ENCODE measurements around the gene TXK.
A peak's percentile ranks its signal among the peaks of the same experiment; 100 is the strongest.

TXK gene

DNA sequence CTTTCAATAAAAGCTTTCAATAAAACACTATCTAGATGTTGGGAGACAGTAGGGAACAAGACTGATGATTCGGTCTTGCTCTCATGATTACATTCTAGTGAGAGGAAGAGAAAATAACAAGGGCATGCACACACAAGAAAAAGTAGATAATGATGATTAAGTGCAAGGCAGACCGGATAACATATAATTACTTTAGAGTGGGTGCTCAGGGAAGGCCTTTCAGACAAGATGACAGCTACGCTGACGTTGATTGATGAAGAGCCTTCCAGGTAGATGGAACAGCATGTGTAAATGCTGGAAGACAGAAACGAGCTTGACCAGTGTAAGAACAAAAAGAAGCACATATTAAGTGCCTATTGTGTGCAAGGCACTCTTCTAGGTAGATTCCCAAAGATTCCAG, 43.4 kb downstream of the TXK start:
- H3K4me3 ChIP-seq (ENCODE audit: low read length): no peak overlapping the region
- DNase-seq (ENCODE audit: low read depth): no peak
- TF ChIP-seq, protein P1, sequence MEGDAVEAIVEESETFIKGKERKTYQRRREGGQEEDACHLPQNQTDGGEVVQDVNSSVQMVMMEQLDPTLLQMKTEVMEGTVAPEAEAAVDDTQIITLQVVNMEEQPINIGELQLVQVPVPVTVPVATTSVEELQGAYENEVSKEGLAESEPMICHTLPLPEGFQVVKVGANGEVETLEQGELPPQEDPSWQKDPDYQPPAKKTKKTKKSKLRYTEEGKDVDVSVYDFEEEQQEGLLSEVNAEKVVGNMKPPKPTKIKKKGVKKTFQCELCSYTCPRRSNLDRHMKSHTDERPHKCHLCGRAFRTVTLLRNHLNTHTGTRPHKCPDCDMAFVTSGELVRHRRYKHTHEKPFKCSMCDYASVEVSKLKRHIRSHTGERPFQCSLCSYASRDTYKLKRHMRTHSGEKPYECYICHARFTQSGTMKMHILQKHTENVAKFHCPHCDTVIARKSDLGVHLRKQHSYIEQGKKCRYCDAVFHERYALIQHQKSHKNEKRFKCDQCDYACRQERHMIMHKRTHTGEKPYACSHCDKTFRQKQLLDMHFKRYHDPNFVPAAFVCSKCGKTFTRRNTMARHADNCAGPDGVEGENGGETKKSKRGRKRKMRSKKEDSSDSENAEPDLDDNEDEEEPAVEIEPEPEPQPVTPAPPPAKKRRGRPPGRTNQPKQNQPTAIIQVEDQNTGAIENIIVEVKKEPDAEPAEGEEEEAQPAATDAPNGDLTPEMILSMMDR (conservative IDR thresholded peaks at IDR 0.05; ENCODE audit: low read depth, low read length): no peak

DNA sequence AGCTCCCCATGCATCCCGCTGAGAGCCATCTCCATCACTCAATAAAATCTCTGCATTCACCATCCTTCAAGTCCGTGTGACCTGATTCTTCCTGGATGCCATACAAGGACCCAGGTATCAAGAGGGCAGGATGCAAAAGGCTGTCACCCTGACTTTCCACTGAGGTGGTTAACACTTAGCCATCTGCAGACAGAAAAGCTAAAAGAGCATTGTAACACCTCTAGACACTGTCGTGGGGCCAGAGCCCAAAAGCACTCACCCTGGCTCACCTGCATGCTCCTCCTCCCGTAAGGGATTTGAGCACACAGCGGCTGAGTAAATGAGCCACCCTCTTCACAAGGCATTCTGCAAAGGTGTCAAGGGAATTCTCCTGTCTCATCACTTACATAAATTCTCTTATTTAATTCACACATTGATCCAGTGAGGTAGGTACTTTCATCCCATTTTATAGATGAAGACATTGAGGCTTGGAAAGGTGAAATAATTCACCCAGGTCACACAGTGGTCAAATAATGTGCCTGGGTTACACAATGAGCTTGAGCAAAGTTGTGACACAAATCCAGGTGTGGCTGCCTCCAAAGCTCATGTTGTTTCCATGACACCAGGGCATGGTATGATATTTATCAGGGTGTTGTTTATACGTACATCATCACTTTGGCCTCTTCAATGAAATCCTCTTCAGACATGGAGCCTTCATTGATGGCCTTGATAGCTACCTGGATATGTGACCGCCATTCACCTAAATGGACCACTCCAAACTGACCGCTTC, 48.0 kb downstream of the TXK start:
- no peak overlapping the region for H3K4me3 ChIP-seq (ENCODE audit: low read length)
- TF ChIP-seq, protein P1 (conservative IDR thresholded peaks at IDR 0.05; ENCODE audit: low read depth, low read length): no peak
- no peak for DNase-seq (ENCODE audit: low read depth)

DNA sequence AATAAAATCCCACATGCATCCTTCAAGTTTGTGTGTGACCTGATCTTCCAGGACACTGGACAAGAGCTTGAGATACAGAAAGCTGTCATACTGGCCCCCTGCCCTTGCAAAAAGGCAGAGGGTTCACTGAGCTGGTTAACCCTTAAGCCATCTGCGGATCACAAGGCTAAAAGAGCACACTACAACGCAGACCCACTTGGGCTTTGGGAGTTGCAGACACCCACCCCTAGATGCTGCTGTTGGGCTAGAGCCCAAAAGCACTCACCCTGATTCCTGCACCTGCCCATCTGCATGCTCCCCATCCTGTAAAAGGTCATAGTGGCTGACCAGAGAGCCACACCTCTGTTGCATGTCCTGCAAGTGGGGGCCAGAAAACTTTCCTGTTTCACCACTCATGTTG, 51.1 kb downstream of the TXK start:
- no peak for DNase-seq (ENCODE audit: low read depth)
- TF ChIP-seq, protein P1 (conservative IDR thresholded peaks at IDR 0.05; ENCODE audit: low read depth, low read length): no peak
- no peak overlapping the region for H3K4me3 ChIP-seq (ENCODE audit: low read length)

DNA sequence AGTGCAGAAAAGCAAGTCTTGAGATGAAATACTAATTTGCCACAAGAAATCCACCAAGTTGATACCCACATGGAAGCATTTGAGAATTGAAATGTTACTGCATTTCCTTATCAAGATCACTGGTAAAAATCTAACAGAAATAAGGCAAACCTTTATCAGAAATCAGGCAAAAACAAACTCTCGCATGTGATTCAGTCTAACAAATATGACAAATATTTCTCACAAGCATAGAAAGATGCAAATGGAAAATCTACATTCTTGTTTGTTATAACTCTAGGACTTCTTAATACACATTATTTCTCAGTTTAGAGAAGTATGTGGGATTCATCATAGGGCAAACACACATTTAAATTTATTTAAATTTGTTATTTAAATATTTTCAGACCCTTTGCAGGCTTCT, 52.9 kb downstream of the TXK start:
- no peak for DNase-seq (ENCODE audit: low read depth)
- H3K4me3 ChIP-seq (ENCODE audit: low read length): no peak overlapping the region
- TF ChIP-seq, protein P1 (conservative IDR thresholded peaks at IDR 0.05; ENCODE audit: low read depth, low read length): no peak

DNA sequence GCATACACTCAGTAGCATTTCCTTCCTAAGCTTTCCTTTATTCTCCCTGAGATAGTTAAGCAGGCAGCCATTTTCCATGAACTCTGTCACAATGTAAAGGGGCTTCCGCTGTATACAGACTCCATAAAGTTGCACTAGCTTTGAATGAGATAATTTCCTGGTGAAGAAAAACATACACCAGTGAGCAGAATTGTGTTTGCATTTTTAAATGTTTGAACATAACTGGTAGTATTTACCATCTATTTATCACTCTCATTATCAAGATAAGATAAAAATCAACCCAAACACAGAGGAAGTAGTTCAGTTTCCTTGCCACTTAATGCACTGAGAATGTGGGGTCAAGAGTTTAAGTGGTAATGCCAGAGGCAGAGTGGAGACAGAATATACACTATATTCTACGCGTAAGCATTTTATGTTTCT, 54.1 kb downstream of the TXK start:
- H3K4me3 ChIP-seq (ENCODE audit: low read length): no peak overlapping the region
- peak; percentile 62 for DNase-seq (ENCODE audit: low read depth)
- TF ChIP-seq, protein P1 (conservative IDR thresholded peaks at IDR 0.05; ENCODE audit: low read depth, low read length): no peak

DNA sequence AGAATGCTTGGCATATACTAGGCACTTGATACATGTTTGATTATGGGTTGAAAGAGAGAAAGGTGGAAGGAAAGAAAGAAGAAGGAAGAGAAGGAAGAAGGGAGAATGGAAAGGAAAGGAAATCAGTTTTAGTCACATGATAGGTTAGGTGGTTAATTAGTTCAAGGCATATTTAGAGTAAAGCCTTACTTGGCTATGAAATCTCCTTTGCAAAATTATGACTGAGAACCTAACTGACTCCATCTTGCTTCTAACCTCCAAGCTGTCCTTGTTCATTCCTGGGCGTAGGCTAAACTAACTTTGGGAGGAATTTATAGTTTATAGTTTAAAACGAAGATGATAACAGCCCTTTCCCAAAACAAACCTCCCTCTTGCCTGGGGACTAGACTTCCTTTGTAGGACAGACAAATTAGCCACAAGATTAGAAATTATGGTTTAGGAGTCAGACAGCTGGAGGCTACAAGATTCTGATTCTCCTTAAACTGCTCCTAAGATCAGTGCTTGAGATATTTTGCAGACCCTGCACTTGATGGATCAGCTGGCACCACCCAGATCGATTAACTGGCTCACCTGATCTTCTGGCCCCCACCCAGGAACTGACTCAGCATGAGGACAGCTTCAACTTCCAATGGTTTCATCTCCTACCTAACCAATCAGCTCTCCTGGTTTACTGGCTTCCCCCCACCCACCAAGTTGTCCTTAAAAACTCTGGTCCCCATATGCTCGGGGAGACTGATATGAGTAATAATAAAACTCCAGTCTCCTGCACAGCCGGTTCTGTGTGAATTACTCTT, 55.0 kb downstream of the TXK start:
- no peak for DNase-seq (ENCODE audit: low read depth)
- TF ChIP-seq, protein P1 (conservative IDR thresholded peaks at IDR 0.05; ENCODE audit: low read depth, low read length): no peak
- no peak overlapping the region for H3K4me3 ChIP-seq (ENCODE audit: low read length)
